Smooth muscle cell (in vitro differentiated cells): ENCODE results near the gene ACTR8. TPM values are rescaled to one million over a fixed set of nuclear protein-coding genes. Genes with fewer than 3 reads are reported as not detected.

Source experiments
- DNase-seq: peaks from one replicate; lab custom pipeline; 2025; ENCODE audit not compliant: unreplicated experiment; lab: John Stamatoyannopoulos, UW
- H2AFZ ChIP-seq: fragments of 200-600 bp; sonication (generic); 2 replicates; pipeline ENCODE4 v1.6.0; 2016; ENCODE audit warnings: antibody characterized with exemption, low read depth, mild to moderate bottlenecking
- H3F3A ChIP-seq: fragments of 200-600 bp; sonication (generic); 2 replicates; pipeline ENCODE4 v1.6.0; 2017; ENCODE audit warnings: antibody characterized with exemption, low read depth
- H3K27ac ChIP-seq: fragments of 200-600 bp; sonication (generic); 2 replicates; pipeline ENCODE4 v1.5.1; 2016; ENCODE audit warnings: low read depth, mild to moderate bottlenecking
- H3K27me3 ChIP-seq: fragments of 200-600 bp; sonication (generic); 2 replicates; pipeline ENCODE4 v1.6.1; 2016; ENCODE audit warnings: low read depth, mild to moderate bottlenecking
- H3K36me3 ChIP-seq: fragments of 200-600 bp; sonication (generic); 2 replicates; pipeline ENCODE4 v1.5.1; 2016; ENCODE audit warnings: low read depth
- H3K4me1 ChIP-seq: fragments of 200-600 bp; sonication (generic); 2 replicates; pipeline ENCODE4 v1.5.1; 2016; ENCODE audit warnings: low read depth
- H3K4me2 ChIP-seq: fragments of 200-600 bp; sonication (generic); 2 replicates; pipeline ENCODE4 v1.6.0; 2016; ENCODE audit warnings: mild to moderate bottlenecking
- H3K4me3 ChIP-seq: fragments of 200-600 bp; sonication (generic); 2 replicates; pipeline ENCODE4 v1.5.1; 2016; ENCODE audit warnings: mild to moderate bottlenecking
- H3K79me2 ChIP-seq: fragments of 200-600 bp; sonication (generic); 2 replicates; pipeline ENCODE4 v1.6.0; 2016; ENCODE audit warnings: low read depth, mild to moderate bottlenecking
- H3K9ac ChIP-seq: fragments of 200-600 bp; sonication (generic); 2 replicates; pipeline ENCODE4 v1.6.0; 2016; ENCODE audit warnings: low read depth
- H3K9me3 ChIP-seq: fragments of 200-600 bp; sonication (generic); replicated peaks from 2 replicates; pipeline ENCODE4 v1.5.1; 2016; ENCODE audit warnings: low read depth
- H4K20me1 ChIP-seq: fragments of 200-600 bp; sonication (generic); 2 replicates; pipeline ENCODE4 v1.6.0; 2016; ENCODE audit warnings: low read depth
- CTCF ChIP-seq: fragments of 200-600 bp; sonication (generic); IDR thresholded peaks from 2 replicates; pipeline ENCODE4 v1.5.1; 2017; ENCODE audit warnings: borderline replicate concordance, mild to moderate bottlenecking, antibody characterized with exemption; ENCODE audit not compliant: insufficient read depth, poor library complexity, severe bottlenecking
- WGBS: methylation state at CpG from one replicate; pipeline ENCODE4 v1.1.7; 2016; ENCODE audit warnings: low lambda C conversion rate; 5-methylcytosine and 5-hydroxymethylcytosine counted together
- polyA plus RNA-seq: library from polyadenylated mRNA; unstranded; fragments of >200 nt; fragmentation: Nextera tagmentation; extraction: Ambion mirVana; gene quantifications from 2 replicates; pipeline ENCODE4 v1.2.1, GENCODE V29; 2016
- total RNA-seq: library from RNA; depleted of rRNA; stranded (reverse); fragments of >200 nt; gene quantifications from 2 replicates; pipeline ENCODE4 v1.2.3, GENCODE V29; 2014

Gene ACTR8
- total and polyA plus RNA-seq, 2 experiments from 2014 or later, result 17.4 to 23.1 TPM

GRCh38 chr3:53880396-53881345 is 1.3 kb downstream of the ACTR8 start:
- no peak for DNase-seq
- no peak overlapping the region for H2AFZ ChIP-seq
- TF ChIP-seq CTCF, result no peak
- H3K27ac ChIP-seq, result peak overlapping the region; percentile 60
- H3K9ac ChIP-seq, result peak overlapping the region; percentile 82
- WGBS, result 61% methylated on average over 10 of the region's 10 CpGs
- H3K36me3 ChIP-seq, result peaks cover 33% of the 10 kb centered on the region
- H4K20me1 ChIP-seq, result peaks cover 6% of the 10 kb centered on the region
- H3K4me1 ChIP-seq, result peaks cover 9% of the 10 kb centered on the region
- peak overlapping the region; percentile 91 for H3K4me2 ChIP-seq
- no peaks in the 10 kb centered on the region for H3K9me3 ChIP-seq
- peak overlapping the region; percentile 79 for H3K4me3 ChIP-seq
- peaks cover 20% of the 10 kb centered on the region for H3K79me2 ChIP-seq
- no peaks in the 10 kb centered on the region for H3K27me3 ChIP-seq
- H3F3A ChIP-seq, result peaks cover 10% of the 10 kb centered on the region

- Histone ChIP-seq H3K27me3 (no peaks in the 10 kb centered on the region), H3K27ac (no peak overlapping the region), H4K20me1 (peaks cover 13% of the 10 kb centered on the region), H3K4me3 (no peak overlapping the region), H3K36me3 (peaks cover 21% of the 10 kb centered on the region), H3K79me2 (no peaks in the 10 kb centered on the region), H3K4me2 (no peak overlapping the region), H3F3A (no peaks in the 10 kb centered on the region), H3K9ac (no peak overlapping the region), H3K4me1 (no peaks in the 10 kb centered on the region), H2AFZ (no peak overlapping the region), H3K9me3 (no peaks in the 10 kb centered on the region)
- 96% methylated on average over 5 of the region's 5 CpGs for WGBS
- no peak for DNase-seq
- TF ChIP-seq CTCF, result no peak
Observed at GRCh38 chr3:53865732-53866499, 16.0 kb downstream of the ACTR8 start.

GRCh38 chr3:53863145-53863544 is 18.8 kb downstream of the ACTR8 start:
- WGBS, result 96% methylated on average over 1 of the region's 1 CpG
- Histone ChIP-seq H3K9ac (no peak overlapping the region), H3F3A (no peaks in the 10 kb centered on the region), H2AFZ (no peak overlapping the region), H3K4me1 (no peaks in the 10 kb centered on the region), H3K4me2 (no peak overlapping the region), H3K27me3 (no peaks in the 10 kb centered on the region), H4K20me1 (peaks cover 7% of the 10 kb centered on the region), H3K36me3 (peaks cover 7% of the 10 kb centered on the region), H3K4me3 (no peak overlapping the region), H3K9me3 (no peaks in the 10 kb centered on the region), H3K79me2 (no peaks in the 10 kb centered on the region), H3K27ac (no peak overlapping the region)
- no peak for TF ChIP-seq CTCF
- DNase-seq, result no peak
